CD8-positive, alpha-beta memory T cell (primary cell): Measurements from ENCODE around the gene TIGD3. TPM values are rescaled to one million over a fixed set of nuclear protein-coding genes. Genes with fewer than 3 reads are reported as not detected.
A peak's percentile ranks its signal among the peaks of the same experiment; 100 is the strongest.

ENCODE experiments used
- CTCF ChIA-PET: fragments of 350-600 bp; sonication (Branson Sonifier 250); formaldehyde crosslinking; loops from one replicate; lab custom pipeline; 2021; ENCODE audit warnings: antibody characterized with exemption; lab: Charles Lee
- POLR2A ChIA-PET: fragments of 350-600 bp; sonication (Branson Sonifier 250); formaldehyde crosslinking; loops from one replicate; lab custom pipeline; 2021; ENCODE audit warnings: antibody characterized with exemption; lab: Charles Lee
- DNase-seq, 5 donors: peaks; one replicate each; pipeline versions ENCODE4 v3.0.0 to v3.0.0-alpha.2; 2020 to 2022; ENCODE audit warnings: mixed read lengths in 1 of 5
- H3K27ac ChIP-seq: one replicate; pipeline ENCODE4 v1.7.0; 2013; ENCODE audit warnings: low read depth, mild to moderate bottlenecking, low read length, moderate library complexity
- H3K27me3 ChIP-seq: 2 replicates; pipeline ENCODE4 v1.7.0; 2013; ENCODE audit warnings: low read length, mild to moderate bottlenecking; ENCODE audit not compliant: insufficient read depth, poor library complexity, severe bottlenecking
- H3K36me3 ChIP-seq: 2 replicates; pipeline ENCODE4 v1.7.0; 2013; ENCODE audit warnings: mild to moderate bottlenecking, low read length, moderate library complexity; ENCODE audit not compliant: insufficient read depth
- H3K4me1 ChIP-seq: 2 replicates; pipeline ENCODE4 v1.7.0; 2013; ENCODE audit warnings: mild to moderate bottlenecking, low read length, moderate library complexity; ENCODE audit not compliant: insufficient read depth
- H3K4me3 ChIP-seq: 2 replicates; pipeline ENCODE4 v1.7.0; 2013; ENCODE audit warnings: mild to moderate bottlenecking, low read length
- H3K9me3 ChIP-seq: 2 replicates; pipeline ENCODE4 v1.7.0; 2013; ENCODE audit warnings: mild to moderate bottlenecking, low read length
- H3K27ac Mint-ChIP-seq, 8 donors: one replicate each; pipeline ENCODE4 v1.8.0; 2020 to 2021; ENCODE audit warnings: mixed read lengths in 8 of 8, mild to moderate bottlenecking in 6 of 8, inconsistent platforms in 3 of 8, moderate library complexity in 3 of 8
- H3K27me3 Mint-ChIP-seq, 2 donors: one replicate each; pipeline ENCODE4 v1.8.0; 2020 to 2021; ENCODE audit warnings: mixed read lengths in 2 of 2, mild to moderate bottlenecking in 1 of 2, moderate library complexity in 1 of 2
- H3K36me3 Mint-ChIP-seq, 3 donors: one replicate each; pipeline ENCODE4 v1.8.0; 2020 to 2021; ENCODE audit warnings: mixed read lengths in 3 of 3, inconsistent platforms in 1 of 3, mild to moderate bottlenecking in 1 of 3
- H3K4me1 Mint-ChIP-seq, 3 donors: one replicate each; pipeline ENCODE4 v1.8.0; 2020 to 2021; ENCODE audit warnings: mixed read lengths in 3 of 3, inconsistent platforms in 1 of 3, mild to moderate bottlenecking in 1 of 3
- H3K4me3 Mint-ChIP-seq, 7 donors: one replicate each; pipeline ENCODE4 v1.8.0; 2020 to 2021; ENCODE audit warnings: mixed read lengths in 7 of 7, mild to moderate bottlenecking in 6 of 7, moderate library complexity in 4 of 7, inconsistent platforms in 2 of 7
- H3K9me3 Mint-ChIP-seq, 5 donors: one replicate each; pipeline ENCODE4 v1.8.0; 2020 to 2022; ENCODE audit warnings: mixed read lengths in 5 of 5, mild to moderate bottlenecking in 3 of 5, moderate library complexity in 2 of 5, inconsistent platforms in 1 of 5
- polyA plus RNA-seq: library from polyadenylated mRNA; unstranded; fragments of 300-500 nt; fragmentation: Illumina TruSeq; gene quantifications from one replicate; pipeline ENCODE4 v1.2.3, GENCODE V29; 2021
- total RNA-seq, 2 experiments: library from RNA; stranded (reverse); gene quantifications; one replicate each; pipeline ENCODE4 v1.2.3, GENCODE V29; 2021

Gene TIGD3
- total and polyA plus RNA-seq, 3 experiments from 2014 or later: 0.59 to 1.2 (median 0.91) TPM

DNA sequence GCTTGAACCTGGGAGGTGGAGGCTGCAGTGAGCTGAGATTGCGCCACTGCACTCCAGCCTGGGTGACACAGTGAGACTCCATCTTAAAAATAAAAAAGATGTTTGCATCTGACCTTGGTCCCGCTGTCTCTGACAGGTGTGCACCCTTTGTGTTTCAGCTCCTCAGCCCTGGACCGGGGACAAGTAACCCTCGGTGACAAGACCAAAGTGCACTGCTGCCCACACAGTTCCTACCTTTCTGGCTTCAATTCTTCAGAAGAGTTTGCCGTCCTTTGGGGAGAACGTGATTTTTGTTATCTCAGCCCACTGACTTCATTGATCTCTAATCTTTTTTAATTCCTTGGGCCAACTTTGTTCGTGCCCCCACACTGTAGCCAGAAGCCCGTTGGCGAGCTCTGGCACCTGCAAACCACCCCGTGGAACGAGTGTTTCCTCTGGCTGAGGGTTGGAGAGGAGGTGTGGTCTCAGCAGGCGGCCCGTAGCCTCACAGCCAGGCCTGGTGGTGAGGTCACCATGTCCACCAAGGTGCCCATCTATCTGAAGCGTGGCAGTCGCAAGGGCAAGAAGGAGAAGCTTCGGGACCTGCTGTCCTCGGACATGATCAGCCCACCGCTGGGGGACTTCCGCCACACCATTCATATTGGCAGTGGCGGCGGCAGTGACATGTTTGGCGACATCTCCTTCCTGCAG lies 34.0 kb upstream of the TIGD3 start:
- Histone ChIP-seq H3K4me1 (peaks cover 8% of the 10 kb centered on the region), H3K36me3 (no peaks in the 10 kb centered on the region), H3K9me3 (no peaks in the 10 kb centered on the region), H3K4me3 (no peak overlapping the region), H3K27ac (no peak overlapping the region), H3K27me3 (no peaks in the 10 kb centered on the region)
- Mint-ChIP-seq H3K27ac (no peak overlapping the region), H3K9me3 (no peaks in the 10 kb centered on the region), H3K4me3 (no peak overlapping the region), H3K27me3 (peaks cover 8% of the 10 kb centered on the region in 2 donors), H3K36me3 (peaks cover 0 to 3% (median 0%) of the 10 kb centered on the region in 3 donors), H3K4me1 (peaks cover 3 to 5% (median 4%) of the 10 kb centered on the region in 3 donors)
- CTCF ChIA-PET: interaction anchor here (1.4 kb wide), 1 partner anchor 9 kb away, joined by 7 read pairs; no protein-coding TSS in a partner anchor
- no peak for DNase-seq
- POLR2A ChIA-PET: interaction anchor here (0.7 kb wide), 1 partner anchor 59 kb away, joined by 3 read pairs; the partner anchor contains the start of gene POLA2

GRCh38 chr11:65321076-65321475 lies 33.5 kb upstream of the TIGD3 start:
- peaks cover 8 to 10% of the 10 kb centered on the region in 2 donors for H3K27me3 Mint-ChIP-seq

DNA sequence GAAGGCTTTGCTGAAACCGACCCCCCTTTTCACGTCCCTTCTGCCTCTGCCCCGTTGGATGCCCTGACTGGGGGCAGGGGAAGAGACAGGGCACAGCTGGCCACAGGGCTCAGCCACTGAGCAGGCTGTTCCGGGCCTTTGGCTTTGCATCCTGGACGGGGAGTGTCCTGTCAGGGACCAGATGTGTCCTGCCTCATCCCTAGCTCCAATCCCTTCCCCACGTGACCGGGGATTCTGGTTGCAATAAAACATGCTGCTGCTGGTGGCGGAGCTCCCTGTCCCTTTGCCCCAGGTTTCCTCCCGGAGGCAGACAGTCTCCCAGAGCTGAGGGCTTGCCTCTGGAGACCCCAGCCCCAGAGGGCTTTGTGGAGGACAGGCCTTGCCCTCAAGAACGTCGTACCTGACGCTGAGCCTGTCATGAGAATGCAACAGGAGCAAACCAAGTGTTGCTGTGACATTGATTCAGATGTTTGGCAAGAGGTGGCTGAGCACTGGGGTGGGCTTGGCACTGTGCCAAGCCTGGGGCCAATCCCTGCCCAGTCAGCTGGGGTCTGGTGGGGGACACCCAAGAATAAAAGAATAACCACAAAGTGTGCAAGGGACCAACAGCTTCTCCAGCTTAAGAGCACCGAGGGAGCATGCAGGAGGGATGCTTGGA lies 32.6 kb upstream of the TIGD3 start:
- H3K36me3 Mint-ChIP-seq: peaks cover 0 to 4% (median 0%) of the 10 kb centered on the region in 3 donors
- H3K27ac ChIP-seq: no peak overlapping the region
- no peaks in the 10 kb centered on the region for H3K27me3 ChIP-seq
- no peak overlapping the region for H3K4me3 ChIP-seq
- H3K9me3 Mint-ChIP-seq: no peaks in the 10 kb centered on the region
- no peak overlapping the region for H3K4me3 Mint-ChIP-seq
- no peak overlapping the region for H3K27ac Mint-ChIP-seq
- H3K4me1 Mint-ChIP-seq: no peaks in the 10 kb centered on the region
- H3K27me3 Mint-ChIP-seq: peaks cover 8 to 10% of the 10 kb centered on the region in 2 donors
- H3K36me3 ChIP-seq: no peaks in the 10 kb centered on the region
- DNase-seq: no peak
- no peaks in the 10 kb centered on the region for H3K4me1 ChIP-seq
- ChIA-PET CTCF (interaction anchor here (1.3 to 1.7 kb wide), 2 partner anchors 11 to 96 kb away, joined by 3 to 4 read pairs; no protein-coding TSS in a partner anchor), POLR2A (no interaction called here)
- H3K9me3 ChIP-seq: no peaks in the 10 kb centered on the region

More at GRCh38 chr11:65321076-65321475, 33.5 kb upstream of the TIGD3 start:
- Mint-ChIP-seq H3K4me1 (no peaks in the 10 kb centered on the region), H3K36me3 (peaks cover 0 to 4% (median 0%) of the 10 kb centered on the region in 3 donors), H3K9me3 (no peaks in the 10 kb centered on the region), H3K27ac (no peak overlapping the region), H3K4me3 (no peak overlapping the region)
- POLR2A ChIA-PET: no interaction called here
- CTCF ChIA-PET: interaction anchor here (1.4 kb wide), 1 partner anchor 8 kb away, joined by 7 read pairs; no protein-coding TSS in a partner anchor
- no peak overlapping the region for H3K4me3 ChIP-seq
- H3K36me3 ChIP-seq: no peaks in the 10 kb centered on the region
- H3K27ac ChIP-seq: no peak overlapping the region
- no peaks in the 10 kb centered on the region for H3K9me3 ChIP-seq
- H3K4me1 ChIP-seq: peaks cover 2% of the 10 kb centered on the region
- no peak for DNase-seq
- no peaks in the 10 kb centered on the region for H3K27me3 ChIP-seq

- H3K27me3 Mint-ChIP-seq: peaks cover 8 to 13% of the 10 kb centered on the region in 2 donors
- H3K4me3 Mint-ChIP-seq: no peak overlapping the region
- Histone ChIP-seq H3K4me3 (no peak overlapping the region), H3K4me1 (no peaks in the 10 kb centered on the region), H3K27me3 (no peaks in the 10 kb centered on the region), H3K27ac (no peak overlapping the region), H3K36me3 (no peaks in the 10 kb centered on the region), H3K9me3 (no peaks in the 10 kb centered on the region)
- no peaks in the 10 kb centered on the region for H3K9me3 Mint-ChIP-seq
- ChIA-PET CTCF (interaction anchor here (1.1 to 2.0 kb wide), 2 partner anchors 8 to 15 kb away, joined by 3 to 14 read pairs; partner anchors contain the start of gene CDC42EP2), POLR2A (no interaction called here)
- peaks cover 0 to 4% (median 0%) of the 10 kb centered on the region in 3 donors for H3K36me3 Mint-ChIP-seq
- H3K27ac Mint-ChIP-seq: peak overlapping the region in 1 of 8 donors; percentile 51
- DNase-seq: no peak
- no peaks in the 10 kb centered on the region for H3K4me1 Mint-ChIP-seq
Observed at GRCh38 chr11:65323813-65324212, 30.7 kb upstream of the TIGD3 start.

- Histone ChIP-seq H3K36me3 (no peaks in the 10 kb centered on the region), H3K27me3 (no peaks in the 10 kb centered on the region), H3K27ac (no peak overlapping the region), H3K4me1 (no peaks in the 10 kb centered on the region), H3K4me3 (no peak overlapping the region), H3K9me3 (no peaks in the 10 kb centered on the region)
- no peak overlapping the region for H3K4me3 Mint-ChIP-seq
- peaks cover 5 to 7% (median 6%) of the 10 kb centered on the region in 3 donors for H3K4me1 Mint-ChIP-seq
- ChIA-PET CTCF (interaction anchor here (2.0 kb wide), 1 partner anchor 10 kb away, joined by 14 read pairs; the partner anchor contains the start of gene CDC42EP2), POLR2A (no interaction called here)
- DNase-seq: no peak
- peaks cover 0 to 4% (median 0%) of the 10 kb centered on the region in 3 donors for H3K36me3 Mint-ChIP-seq
- H3K27ac Mint-ChIP-seq: no peak overlapping the region
- peaks cover 8 to 13% of the 10 kb centered on the region in 2 donors for H3K27me3 Mint-ChIP-seq
- H3K9me3 Mint-ChIP-seq: no peaks in the 10 kb centered on the region
Observed at GRCh38 chr11:65325435-65325834, 29.1 kb upstream of the TIGD3 start.

DNA sequence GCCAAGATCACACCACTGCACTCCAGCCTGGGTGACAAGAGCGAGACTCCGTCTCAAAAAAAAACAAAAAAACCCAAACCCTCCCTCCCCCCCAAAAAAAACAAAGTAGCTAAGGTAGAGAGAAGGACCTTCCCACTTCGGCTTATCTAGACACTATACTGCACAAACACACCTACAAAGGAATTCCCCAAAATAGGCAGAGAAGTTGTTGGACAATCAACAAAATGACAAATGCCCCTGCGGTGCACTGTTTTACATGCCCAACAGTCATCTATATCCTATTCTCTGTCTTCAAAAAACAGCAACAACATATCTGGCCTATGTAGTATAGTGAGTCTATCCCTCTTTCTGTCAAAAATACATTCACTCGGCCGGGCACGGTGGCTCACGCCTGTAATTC lies 27.5 kb upstream of the TIGD3 start:
- H3K27me3 ChIP-seq: no peaks in the 10 kb centered on the region
- H3K9me3 ChIP-seq: no peaks in the 10 kb centered on the region
- H3K27me3 Mint-ChIP-seq: peaks cover 6 to 13% of the 10 kb centered on the region in 2 donors
- no peak overlapping the region for H3K27ac Mint-ChIP-seq
- H3K36me3 Mint-ChIP-seq: peaks cover 0 to 4% (median 0%) of the 10 kb centered on the region in 3 donors
- no peaks in the 10 kb centered on the region for H3K9me3 Mint-ChIP-seq
- no peak overlapping the region for H3K4me3 ChIP-seq
- DNase-seq: no peak
- no peaks in the 10 kb centered on the region for H3K4me1 ChIP-seq
- ChIA-PET POLR2A (no interaction called here), CTCF (interaction anchor here (11.2 kb wide), 1 partner anchor 12 kb away, joined by 161 read pairs; the partner anchor contains the start of gene CDC42EP2)
- peaks cover 5 to 7% (median 6%) of the 10 kb centered on the region in 3 donors for H3K4me1 Mint-ChIP-seq
- H3K27ac ChIP-seq: no peak overlapping the region
- no peaks in the 10 kb centered on the region for H3K36me3 ChIP-seq
- no peak overlapping the region for H3K4me3 Mint-ChIP-seq

DNA sequence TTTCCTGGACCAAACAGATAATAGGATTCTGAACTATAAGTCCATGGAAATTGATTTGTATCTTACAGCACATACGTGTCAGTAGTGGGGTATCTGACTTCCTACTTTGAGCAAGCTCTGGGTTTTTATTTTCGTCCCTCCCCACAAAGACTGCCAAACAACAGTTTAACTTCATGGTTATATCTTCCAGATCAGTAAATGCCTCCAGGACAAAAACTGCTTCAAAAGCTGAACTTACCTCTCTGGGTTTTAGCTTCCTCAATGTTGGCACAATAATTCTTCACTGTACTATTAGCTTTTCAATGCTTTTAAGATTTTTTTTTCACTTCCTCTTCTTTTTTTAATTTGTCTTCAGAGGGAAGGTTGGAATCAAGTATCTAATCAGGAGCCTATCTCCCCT lies 25.1 kb upstream of the TIGD3 start:
- peaks cover 3% of the 10 kb centered on the region for H3K4me1 ChIP-seq
- H3K9me3 Mint-ChIP-seq: no peaks in the 10 kb centered on the region
- CTCF ChIA-PET: interaction anchor here (0.7 to 11.2 kb wide), 29 partner anchors 9 to 219 kb away, joined by 3 to 161 read pairs (median 4); partner anchors contain the start of genes CAPN1 and CDC42EP2
- no peaks in the 10 kb centered on the region for H3K9me3 ChIP-seq
- H3K36me3 Mint-ChIP-seq: peaks cover 0 to 6% (median 4%) of the 10 kb centered on the region in 3 donors
- peak overlapping the region in 1 of 7 donors; percentile 27 for H3K4me3 Mint-ChIP-seq
- no peaks in the 10 kb centered on the region for H3K36me3 ChIP-seq
- peak overlapping the region in 3 of 8 donors; percentile 33 to 92 (median 52) for H3K27ac Mint-ChIP-seq
- no peaks in the 10 kb centered on the region for H3K27me3 ChIP-seq
- POLR2A ChIA-PET: interaction anchor here (0.6 to 0.7 kb wide), 3 partner anchors 14 to 182 kb away, joined by 3 to 6 read pairs (median 4); no protein-coding TSS in a partner anchor
- H3K27ac ChIP-seq: no peak overlapping the region
- H3K4me3 ChIP-seq: no peak overlapping the region
- H3K27me3 Mint-ChIP-seq: peaks cover 0 to 8% of the 10 kb centered on the region in 2 donors
- peaks cover 12 to 15% (median 13%) of the 10 kb centered on the region in 3 donors for H3K4me1 Mint-ChIP-seq
- DNase-seq: no peak
